Calu3 (cell line): ENCODE results near the gene EIPR1. TPM values are rescaled to one million over a fixed set of nuclear protein-coding genes. Genes with fewer than 3 reads are reported as not detected.

Source experiments
- BruUV-seq: library from RNA; stranded (reverse); fragments of 400-500 nt; replicated peaks from 2 replicates; lab custom pipeline; 2021; lab: Mats Ljungman, UMichigan
- CTCF ChIA-PET: fragments of 300-600 bp; sonication (Branson Sonifier 250); formaldehyde crosslinking; loops from one replicate; lab custom pipeline; 2022; ENCODE audit warnings: antibody characterized with exemption; lab: Charles Lee
- DNase-seq: peaks from one replicate; pipeline ENCODE4 v3.0.0; 2022
- H3K27ac Mint-ChIP-seq: one replicate; pipeline ENCODE4 v1.8.0; 2022; ENCODE audit warnings: mixed read lengths; ENCODE audit not compliant: unreplicated experiment
- H3K27me3 Mint-ChIP-seq: one replicate; pipeline ENCODE4 v1.8.0; 2022; ENCODE audit warnings: mixed read lengths; ENCODE audit not compliant: unreplicated experiment
- H3K36me3 Mint-ChIP-seq: one replicate; pipeline ENCODE4 v1.8.0; 2022; ENCODE audit warnings: mild to moderate bottlenecking, moderate library complexity, mixed read lengths; ENCODE audit not compliant: insufficient read depth, unreplicated experiment
- H3K4me1 Mint-ChIP-seq: one replicate; pipeline ENCODE4 v1.8.0; 2022; ENCODE audit warnings: mild to moderate bottlenecking, low read depth, mixed read lengths; ENCODE audit not compliant: unreplicated experiment
- H3K4me3 Mint-ChIP-seq: one replicate; pipeline ENCODE4 v1.8.0; 2022; ENCODE audit warnings: mild to moderate bottlenecking, low read depth, moderate library complexity, mixed read lengths; ENCODE audit not compliant: unreplicated experiment
- H3K9me3 Mint-ChIP-seq: one replicate; pipeline ENCODE4 v1.8.0; 2022; ENCODE audit warnings: low read depth, mixed read lengths; ENCODE audit not compliant: unreplicated experiment
- intact Hi-C: fragments of 100-400 bp; cut with micrococcal nuclease; formaldehyde crosslinking; loops from one replicate; pipeline ENCODE4 v1.10.0; 2022; ENCODE audit not compliant: unreplicated experiment
- total RNA-seq: library from RNA; stranded (reverse); gene quantifications from 2 replicates; pipeline ENCODE4 v1.2.3, GENCODE V29; 2022
- TF ChIP-seq, protein P1 (sequence below): fragments of 200-600 bp; IDR thresholded peaks from one replicate; pipeline ENCODE4 v1.8.0; 2022; ENCODE audit warnings: antibody characterized with exemption; ENCODE audit not compliant: unreplicated experiment

Gene EIPR1
- total RNA-seq, 1 experiment from 2014 or later: 31.7 TPM

DNA sequence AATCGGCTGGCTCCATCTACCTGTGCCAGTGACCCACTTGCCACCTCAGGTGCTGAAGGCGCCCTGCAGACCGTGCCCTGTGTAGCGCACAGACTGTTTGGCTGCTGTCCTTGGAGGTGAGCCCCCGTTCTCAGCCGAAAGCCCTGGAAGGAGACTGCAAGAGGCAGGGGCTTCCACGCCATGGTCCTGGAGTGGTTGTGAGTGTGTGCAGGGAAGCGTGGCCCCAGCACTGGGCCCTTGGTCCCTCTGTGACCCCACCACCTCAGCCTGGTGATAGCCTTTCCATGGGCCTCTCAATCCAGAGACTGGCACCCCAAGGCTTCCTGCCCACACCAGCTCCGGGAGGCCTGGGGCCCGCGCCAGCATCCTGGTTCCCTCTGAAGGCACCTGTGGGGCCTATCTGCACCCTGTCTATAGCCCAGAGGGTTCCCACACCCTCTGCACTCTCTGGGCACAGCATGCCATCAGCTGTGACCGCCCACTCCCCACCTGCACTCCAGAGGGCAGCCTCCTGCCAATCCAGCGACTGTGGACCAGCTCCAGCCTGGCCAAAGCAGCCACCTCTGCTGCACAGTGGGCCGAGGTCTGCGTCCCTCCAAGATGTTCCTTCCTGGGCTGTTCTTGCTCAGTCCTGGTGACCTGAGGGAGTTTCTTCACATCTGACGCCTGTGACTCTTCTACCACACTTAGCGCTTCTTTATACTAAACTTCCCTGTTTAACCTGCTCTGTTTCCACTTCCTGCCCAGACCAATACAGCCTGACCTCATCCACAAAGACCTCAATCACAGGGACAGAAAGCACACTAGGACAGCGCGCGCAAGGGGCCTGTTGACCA lies 109.5 kb downstream of the EIPR1 start:
- intact Hi-C loops: no loop called here
- CTCF ChIA-PET: interaction anchor here (0.5 kb wide), 1 partner anchor 22 kb away, joined by 3 read pairs; no protein-coding TSS in a partner anchor
- Mint-ChIP-seq H3K36me3 (no peaks in the 10 kb centered on the region), H3K4me1 (no peaks in the 10 kb centered on the region), H3K27me3 (no peaks in the 10 kb centered on the region), H3K27ac (no peak overlapping the region), H3K4me3 (no peak overlapping the region), H3K9me3 (no peaks in the 10 kb centered on the region)
- DNase-seq: no peak
- TF ChIP-seq, protein P1, sequence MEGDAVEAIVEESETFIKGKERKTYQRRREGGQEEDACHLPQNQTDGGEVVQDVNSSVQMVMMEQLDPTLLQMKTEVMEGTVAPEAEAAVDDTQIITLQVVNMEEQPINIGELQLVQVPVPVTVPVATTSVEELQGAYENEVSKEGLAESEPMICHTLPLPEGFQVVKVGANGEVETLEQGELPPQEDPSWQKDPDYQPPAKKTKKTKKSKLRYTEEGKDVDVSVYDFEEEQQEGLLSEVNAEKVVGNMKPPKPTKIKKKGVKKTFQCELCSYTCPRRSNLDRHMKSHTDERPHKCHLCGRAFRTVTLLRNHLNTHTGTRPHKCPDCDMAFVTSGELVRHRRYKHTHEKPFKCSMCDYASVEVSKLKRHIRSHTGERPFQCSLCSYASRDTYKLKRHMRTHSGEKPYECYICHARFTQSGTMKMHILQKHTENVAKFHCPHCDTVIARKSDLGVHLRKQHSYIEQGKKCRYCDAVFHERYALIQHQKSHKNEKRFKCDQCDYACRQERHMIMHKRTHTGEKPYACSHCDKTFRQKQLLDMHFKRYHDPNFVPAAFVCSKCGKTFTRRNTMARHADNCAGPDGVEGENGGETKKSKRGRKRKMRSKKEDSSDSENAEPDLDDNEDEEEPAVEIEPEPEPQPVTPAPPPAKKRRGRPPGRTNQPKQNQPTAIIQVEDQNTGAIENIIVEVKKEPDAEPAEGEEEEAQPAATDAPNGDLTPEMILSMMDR: no peak
- BruUV-seq: no TSS peak

DNA sequence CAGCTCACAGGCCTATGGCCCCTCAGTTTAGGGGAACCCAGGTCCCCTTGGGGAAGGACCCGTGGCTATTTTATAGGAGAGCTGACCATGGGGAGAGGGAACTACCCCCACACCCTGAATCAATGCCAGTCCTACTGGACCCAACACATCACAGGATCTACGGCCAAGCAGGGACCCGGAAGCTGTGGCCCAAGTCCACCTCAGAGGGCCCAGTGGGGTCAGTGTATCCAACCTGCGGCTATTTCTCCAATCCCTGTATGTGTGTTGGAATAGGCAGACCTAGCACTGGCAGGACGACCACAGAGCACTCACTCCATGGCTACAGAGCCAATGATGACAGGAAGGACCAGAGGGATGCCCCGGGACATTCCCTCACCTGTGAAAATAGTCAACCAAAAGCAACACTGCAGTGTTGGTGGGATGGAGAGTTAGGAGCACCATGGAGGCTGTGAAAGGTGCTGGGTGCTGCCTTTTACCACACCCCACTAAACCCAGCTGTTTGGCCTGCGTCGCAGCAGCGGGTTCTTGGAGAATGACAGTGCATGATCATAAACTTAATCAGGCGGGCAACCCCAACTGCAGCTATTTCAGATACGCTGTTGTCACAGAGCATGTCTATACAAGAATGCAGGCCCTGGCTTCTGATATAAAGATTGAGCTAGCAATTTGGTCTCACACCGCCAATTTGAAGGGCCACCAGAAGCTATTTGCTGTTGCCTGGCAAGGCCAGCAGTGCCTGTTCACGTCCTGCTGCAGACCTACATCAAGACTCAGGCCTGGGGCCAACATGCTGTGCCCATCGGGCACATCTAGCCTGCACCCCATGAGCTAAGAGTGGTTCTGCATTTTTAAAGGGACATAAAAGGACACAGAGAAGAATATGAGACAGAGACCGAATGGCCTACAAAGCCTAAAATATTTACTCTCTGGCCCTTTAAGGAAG lies 110.4 kb downstream of the EIPR1 start:
- H3K4me1 Mint-ChIP-seq: no peaks in the 10 kb centered on the region
- TF ChIP-seq, protein P1: no peak
- no TSS peak for BruUV-seq
- intact Hi-C loops: no loop called here
- H3K4me3 Mint-ChIP-seq: no peak overlapping the region
- CTCF ChIA-PET: interaction anchor here (0.5 kb wide), 1 partner anchor 23 kb away, joined by 3 read pairs; no protein-coding TSS in a partner anchor
- H3K9me3 Mint-ChIP-seq: no peaks in the 10 kb centered on the region
- H3K36me3 Mint-ChIP-seq: no peaks in the 10 kb centered on the region
- no peaks in the 10 kb centered on the region for H3K27me3 Mint-ChIP-seq
- H3K27ac Mint-ChIP-seq: no peak overlapping the region
- no peak for DNase-seq

DNA sequence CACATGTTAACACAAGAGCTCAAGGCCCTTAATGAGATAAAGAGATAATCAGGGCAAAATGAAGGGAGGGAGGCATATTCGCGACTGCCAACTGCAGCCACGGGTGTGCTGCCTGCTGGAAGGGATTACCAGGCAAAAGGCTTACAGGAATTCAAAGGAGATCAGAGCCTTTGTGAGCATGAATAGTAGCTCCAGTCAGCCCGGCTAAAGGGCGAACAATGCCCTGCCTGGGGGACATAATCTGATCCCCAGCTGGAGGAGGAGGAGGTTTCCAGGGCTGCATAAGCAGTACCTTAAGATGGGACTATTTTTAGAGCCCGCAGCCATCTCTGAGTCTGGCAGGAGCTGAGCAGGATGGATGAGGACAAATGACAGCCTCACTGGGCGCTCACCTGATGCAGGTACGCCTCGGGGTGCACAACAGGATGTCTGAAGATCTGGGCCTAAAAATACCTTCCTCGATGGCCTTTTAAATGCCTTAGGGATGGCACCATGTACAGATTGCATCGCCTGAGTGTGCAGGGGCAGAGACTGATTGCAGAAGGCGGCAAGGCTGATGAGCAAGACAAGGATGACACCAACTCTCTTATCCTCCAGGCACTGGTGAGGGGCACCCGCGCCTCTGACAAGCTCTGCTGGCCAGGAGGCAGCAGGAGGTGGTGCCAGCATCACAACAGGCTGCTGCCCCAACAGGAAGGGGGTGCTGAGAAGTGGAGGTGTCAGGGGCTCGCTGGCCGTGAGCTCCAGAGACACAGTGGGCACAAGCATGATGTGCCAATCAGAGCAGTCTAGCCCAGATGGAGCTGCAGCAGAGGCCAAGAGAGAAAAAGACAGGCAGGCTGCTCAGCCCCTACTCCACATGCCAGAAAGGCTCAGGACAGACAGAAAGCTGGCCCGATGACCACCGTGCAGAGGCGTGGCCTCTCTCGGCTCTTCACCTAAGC lies 111.4 kb downstream of the EIPR1 start:
- H3K27me3 Mint-ChIP-seq: no peaks in the 10 kb centered on the region
- no peaks in the 10 kb centered on the region for H3K9me3 Mint-ChIP-seq
- TF ChIP-seq, protein P1: no peak
- CTCF ChIA-PET: no interaction called here
- H3K4me3 Mint-ChIP-seq: no peak overlapping the region
- H3K27ac Mint-ChIP-seq: no peak overlapping the region
- no peaks in the 10 kb centered on the region for H3K4me1 Mint-ChIP-seq
- intact Hi-C loops: no loop called here
- DNase-seq: no peak
- BruUV-seq: no TSS peak
- no peaks in the 10 kb centered on the region for H3K36me3 Mint-ChIP-seq

DNA sequence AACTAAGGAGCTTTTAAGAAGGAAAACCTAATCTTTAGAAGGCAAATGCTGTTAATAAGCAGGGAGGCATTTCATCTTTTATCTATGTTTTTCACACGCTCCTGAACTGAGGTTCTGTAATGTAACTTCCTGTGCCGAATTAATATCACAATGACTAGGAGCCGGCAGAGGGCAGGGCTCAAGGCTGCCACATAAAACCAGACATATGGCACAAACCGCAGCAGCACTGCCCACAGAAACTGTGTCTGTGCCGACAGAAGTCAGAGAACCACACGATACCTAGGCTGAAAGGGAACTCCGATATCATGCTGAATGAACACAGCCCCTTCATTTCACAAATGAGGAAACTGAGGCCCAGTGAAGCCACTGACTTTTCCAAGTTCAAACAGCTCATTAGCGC lies 112.1 kb downstream of the EIPR1 start:
- no peaks in the 10 kb centered on the region for H3K36me3 Mint-ChIP-seq
- H3K4me3 Mint-ChIP-seq: no peak overlapping the region
- H3K27ac Mint-ChIP-seq: no peak overlapping the region
- no peaks in the 10 kb centered on the region for H3K4me1 Mint-ChIP-seq
- no TSS peak for BruUV-seq
- no peaks in the 10 kb centered on the region for H3K27me3 Mint-ChIP-seq
- no peak for DNase-seq
- TF ChIP-seq, protein P1: no peak
- no peaks in the 10 kb centered on the region for H3K9me3 Mint-ChIP-seq
- CTCF ChIA-PET: no interaction called here
- intact Hi-C loops: no loop called here
